IPS DF 4.7 (cell line): ENCODE data around the gene TMSB4X.
"Not testable (repeated sequence)": the region's sequence is repeated elsewhere in the genome, so short reads cannot be mapped to it uniquely, and the experiment has no call there.

Experiments
- DNase-seq: peaks from one replicate; pipeline ENCODE4 v3.0.0-alpha.2; 2013; ENCODE audit warnings: low spot score; ENCODE audit errors: extremely low read depth

The TMSB4X gene

DNA sequence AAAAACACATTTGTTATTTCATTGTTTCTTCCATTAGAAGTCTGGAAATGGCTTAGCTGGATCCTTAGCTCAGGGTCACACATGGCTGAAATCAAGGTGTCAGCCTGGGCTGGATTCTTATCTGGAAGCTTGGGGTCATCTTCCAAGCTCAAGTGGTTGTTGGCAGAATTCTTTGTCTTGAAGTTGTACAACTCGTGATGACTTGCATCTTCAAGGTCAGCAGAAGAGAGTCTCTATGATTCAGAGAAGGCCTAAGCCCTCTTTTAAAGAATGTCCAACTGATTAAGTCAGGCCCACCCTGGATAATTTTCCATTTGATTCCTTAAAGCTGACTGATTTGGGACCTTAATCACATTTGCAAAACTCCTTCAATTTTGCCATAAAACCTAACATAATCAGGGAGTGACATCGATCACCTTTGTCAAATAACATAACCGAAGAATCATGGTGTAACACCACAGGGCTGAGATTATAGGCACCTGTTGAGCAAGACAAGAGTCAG lies 22.1 kb downstream of the TMSB4X start:
- DNase-seq = no peak

DNA sequence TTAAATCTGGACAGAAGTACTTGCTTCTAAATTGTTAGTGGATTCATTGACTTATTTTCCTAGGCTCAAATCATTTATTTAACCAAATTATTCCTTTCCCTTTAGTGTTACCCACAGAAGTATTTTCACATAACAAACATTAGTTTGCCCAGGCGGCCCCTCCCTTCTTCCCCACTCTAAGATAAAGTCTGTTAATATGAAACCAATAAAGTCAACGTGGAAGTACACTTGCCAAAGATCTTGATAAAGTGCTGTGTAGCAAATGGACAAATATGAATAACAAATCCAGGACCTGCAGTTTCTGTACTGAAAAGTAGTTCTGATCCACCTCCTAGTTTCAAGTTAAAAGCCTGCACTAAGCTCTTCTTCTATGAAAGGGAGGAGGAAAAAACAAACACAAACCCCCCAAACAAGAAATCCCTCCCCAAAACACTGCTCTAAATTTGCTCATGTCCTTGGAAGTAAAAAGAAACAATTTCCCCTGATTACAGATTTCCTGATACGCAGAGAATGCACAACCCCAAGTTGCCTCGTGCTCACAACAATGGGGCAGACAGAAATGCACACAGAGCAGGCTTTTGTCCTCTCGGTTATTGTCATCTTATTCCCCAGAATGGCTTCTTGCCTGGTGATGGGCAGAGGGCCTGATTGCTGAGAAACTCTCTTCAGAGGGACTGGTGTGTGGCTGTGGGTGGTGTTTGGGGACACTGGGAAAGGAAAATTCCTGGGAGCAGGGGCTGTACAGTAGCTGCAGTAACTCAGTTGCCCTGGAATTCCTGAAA lies 23.2 kb downstream of the TMSB4X start:
- no peak for DNase-seq

DNA sequence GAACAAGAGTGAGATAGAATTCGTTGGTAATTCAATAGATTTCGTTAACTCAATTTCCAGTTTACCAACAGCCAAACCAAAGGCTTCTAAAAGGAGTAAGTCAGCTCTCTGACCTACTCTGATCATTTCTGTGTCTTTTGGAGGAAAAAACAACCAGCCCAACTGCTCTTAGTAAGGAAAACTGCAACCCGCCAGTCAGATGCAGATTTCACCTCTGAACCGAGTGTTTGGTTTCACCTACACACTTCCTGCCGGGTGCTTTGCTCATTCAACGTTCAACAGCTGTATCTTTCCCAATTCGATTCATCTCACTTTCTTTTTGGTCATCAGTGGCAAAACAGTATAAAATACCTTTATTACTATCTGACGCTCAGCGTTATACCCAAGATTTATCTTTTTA lies 24.5 kb downstream of the TMSB4X start:
- DNase-seq = no peak

DNA sequence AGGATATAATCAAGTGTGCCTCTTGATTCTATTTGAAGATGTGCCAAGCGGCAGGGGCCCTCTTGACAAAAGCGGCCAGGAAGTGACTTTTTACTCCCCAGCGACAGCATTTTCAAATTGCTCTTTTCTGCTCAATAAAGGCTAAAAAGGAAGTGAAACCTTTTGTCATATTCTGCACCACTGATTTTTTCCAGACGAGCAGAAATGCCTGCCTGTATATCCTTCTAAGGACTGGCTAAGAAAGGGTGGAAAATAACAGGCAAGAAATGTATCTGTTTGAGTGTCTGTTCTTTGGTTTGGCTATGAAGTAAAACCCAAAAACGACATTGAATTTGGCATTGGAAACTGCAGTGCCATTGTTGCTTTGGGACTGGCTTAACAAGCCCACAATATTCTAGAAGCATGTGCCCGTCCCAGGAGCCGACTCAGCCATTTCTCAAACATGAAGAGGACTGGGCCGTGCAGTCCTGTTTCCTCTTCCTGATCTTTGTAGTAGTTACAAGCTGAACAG lies 25.4 kb downstream of the TMSB4X start:
- DNase-seq = no peak

DNA sequence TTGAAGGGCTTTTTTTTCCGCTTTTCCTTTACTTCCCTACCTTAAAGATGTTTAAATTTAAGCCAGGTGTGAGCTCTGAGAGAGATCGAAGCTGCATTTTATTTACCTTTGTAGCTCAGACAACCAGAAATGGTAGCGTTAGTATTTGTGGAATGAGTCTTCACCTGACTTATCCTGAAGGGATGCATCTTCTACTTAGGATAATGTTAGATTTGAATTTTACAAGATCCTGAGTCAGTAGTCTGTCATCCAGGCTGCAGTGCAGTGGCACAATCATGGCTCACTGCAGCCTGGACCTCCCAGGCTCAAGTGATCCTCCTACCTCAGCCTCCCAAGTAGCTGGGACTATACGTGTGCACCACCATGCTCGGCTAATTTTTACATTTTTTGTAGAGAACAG lies 26.2 kb downstream of the TMSB4X start:
- no peak for DNase-seq

DNA sequence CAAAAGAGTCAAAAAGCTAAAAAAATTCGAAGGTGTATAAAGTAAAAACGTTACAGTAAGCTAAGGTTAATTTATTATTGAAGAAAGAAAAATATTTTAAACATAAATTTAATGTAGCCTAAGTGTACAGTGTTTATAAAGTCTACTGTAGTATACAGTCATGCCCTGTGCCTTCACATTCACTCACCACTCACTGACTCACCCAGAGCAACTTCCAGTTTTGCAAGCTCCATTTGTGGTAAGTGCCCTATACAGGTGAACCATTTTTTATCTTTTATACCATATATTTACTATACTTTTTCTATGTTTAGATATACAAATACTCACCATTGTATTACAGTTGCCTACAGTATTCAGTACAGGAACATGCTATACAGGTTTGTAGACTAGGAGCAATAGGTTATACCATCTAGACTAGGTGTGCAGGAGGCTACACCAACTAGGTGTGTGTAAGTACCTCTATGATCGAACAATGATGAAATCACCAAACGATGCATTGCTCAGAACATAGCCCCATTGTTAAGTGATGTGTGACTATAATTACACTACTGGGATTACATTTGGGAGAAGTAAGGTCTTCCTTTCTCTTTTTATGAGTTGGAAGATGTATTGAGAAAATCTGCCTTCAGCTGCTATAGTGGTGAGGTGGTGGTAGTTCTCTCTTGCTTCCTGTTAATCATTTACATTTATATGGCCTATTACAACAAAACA lies 27.2 kb downstream of the TMSB4X start:
- DNase-seq = no peak

DNA sequence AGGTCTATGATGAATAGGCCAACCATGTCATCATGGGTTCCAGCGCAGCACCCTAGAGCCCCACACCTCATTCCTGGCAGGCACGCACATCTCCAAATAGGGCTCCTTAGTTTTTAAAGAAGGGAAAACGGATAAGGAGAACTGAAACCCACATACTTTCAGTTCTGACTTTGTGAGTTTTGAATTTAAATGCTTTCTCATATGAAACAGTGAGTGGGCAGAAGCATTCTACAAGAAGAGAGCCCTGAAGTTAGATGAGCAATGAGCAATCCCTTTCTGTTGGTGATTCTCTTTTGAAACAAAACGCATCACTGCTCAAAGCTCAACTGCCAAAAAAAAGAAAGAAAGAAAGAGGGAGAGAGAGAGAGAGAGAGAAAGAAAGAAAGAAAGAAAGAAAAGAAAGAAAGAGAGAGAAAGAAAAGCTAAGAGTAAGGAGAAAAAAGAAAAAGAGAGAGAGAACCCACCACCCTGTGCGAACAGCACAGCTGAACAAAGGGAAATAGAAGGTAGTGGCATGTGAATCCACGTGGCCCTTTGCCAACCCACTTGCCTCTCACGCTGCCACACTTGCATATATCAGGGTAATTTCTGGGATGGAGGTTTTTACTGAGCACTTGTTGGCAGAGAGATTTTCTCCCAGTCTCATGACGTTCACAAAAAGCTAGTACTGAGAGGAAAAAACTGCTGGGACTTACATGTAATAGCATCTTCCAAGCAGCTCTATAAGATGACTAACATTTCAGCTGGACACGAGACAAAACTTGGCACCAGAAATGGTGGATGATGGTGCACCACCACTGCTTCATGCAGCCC lies 31.0 kb downstream of the TMSB4X start:
- DNase-seq = no peak

DNA sequence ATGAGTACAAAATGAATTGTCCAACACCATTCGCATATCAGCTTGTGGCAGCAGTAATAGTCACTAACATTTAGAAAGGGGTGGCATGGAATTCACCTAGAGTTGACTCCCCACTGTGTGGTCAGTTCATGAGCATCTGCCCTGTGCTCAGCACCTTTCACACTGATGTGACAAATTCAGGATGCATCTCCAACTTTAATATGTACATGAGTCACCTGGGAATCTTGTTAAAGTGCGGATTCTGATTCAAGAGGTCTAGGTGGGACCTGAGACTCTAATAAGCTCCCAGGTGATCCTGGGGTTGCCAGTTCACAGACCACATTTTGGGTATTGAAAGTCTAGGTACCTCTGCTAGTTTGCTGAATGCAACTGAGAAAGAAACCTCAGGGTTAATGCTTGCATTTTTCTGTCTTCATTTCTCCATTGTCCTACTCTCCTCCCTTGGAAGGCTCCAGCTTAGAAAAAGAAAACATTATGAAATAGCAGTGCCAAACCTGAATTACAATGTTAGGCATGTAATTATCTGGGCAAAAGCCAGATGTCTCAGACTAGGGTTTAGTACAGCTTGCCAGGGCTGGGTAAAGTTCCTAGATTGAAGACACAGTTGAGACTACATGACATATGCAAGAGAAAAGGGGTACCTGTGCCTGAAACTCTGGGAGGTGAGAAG lies 32.7 kb downstream of the TMSB4X start:
- DNase-seq = no peak

DNA sequence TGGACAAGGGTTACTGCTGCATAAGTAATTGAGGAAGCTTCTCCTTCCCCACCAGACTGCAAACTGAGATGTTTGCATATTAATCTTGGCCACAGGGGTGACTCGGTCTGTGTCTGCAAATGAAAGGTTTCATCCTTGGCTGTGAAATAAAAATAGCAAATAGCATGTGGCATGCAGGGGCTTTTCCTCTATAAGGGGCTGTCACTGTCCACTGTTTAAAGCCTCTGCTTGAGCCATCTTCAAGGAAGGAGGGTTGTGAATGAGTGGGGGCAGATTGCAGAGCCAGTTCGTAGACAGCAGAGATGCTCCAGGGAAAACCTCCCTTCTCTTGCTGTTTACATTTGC lies 33.3 kb downstream of the TMSB4X start:
- no peak for DNase-seq

DNA sequence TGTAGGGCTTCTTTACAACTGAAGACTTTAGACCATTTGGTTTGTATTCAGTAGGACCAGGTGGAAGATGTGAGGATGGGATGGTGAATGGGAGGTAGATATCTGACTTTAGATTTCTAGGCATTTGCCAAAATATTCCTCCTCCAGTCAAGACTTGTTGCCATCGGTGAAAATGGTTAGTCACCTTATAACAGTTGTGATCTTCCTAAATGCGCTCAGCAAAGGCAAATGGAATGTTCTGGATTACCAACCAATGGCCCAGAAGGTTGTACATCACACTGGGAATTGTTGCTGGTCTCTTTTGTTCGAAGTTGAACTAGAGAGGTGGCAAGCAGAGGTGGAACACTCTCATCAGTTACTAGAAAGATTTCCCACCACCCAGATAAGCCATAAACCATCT lies 33.9 kb downstream of the TMSB4X start:
- no peak for DNase-seq

DNA sequence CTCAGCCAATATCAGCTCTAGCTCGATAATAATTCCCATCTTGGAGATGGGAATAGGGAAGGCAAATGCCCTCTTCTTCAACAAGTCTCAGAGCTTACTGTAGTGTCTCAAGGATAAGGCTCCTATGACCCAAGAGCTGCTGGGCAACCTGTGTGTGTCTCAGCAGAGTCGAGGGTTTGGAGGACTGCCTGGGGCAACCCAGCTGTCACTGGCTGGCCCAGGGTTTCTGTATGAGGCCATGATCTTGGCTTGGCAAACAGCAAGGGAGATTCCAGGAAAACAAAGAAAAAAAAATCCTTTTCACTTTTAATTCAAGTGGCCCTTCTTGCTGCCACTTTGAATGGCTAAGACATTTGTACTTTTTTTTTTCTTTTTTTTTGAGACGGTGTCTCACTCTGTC lies 34.4 kb downstream of the TMSB4X start:
- DNase-seq = no peak

DNA sequence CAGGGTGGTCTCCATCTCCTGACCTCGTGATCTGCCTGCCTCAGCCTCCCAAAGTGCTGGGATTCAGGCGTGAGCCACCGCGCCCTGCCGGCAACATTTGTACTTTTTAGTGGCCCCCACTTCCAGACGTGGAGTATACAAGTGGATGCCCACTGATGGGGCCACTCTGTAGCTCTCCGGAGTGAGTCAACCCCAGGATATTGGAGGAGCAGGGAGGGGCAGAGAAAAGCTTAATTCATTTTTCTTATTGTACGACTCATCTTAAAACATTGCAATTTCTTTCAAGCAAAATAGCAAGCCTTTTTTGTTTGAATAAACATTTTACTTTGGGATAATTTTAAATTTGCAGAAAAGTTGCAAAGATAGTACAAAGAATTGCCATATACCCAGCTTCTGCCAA lies 34.9 kb downstream of the TMSB4X start:
- DNase-seq = no peak

DNA sequence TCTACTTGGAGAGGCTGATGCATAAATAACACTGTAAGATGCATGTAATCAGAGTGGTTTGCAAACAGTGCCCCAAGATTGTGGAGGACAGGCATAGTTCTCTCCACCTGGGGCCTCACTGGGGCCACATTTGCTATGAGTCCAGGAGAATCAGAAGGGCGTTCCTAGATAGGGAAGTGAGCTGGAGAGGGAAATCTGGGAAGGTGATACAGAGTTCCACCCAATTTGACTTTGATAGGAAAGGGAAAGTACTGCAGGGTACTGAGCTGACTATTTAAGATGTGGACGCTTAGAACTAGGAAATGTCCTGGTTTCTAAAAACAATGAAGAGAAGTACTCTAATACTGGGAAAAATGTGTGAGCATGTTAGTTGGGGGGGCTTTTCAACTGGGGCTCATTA lies 35.6 kb downstream of the TMSB4X start:
- no peak for DNase-seq

DNA sequence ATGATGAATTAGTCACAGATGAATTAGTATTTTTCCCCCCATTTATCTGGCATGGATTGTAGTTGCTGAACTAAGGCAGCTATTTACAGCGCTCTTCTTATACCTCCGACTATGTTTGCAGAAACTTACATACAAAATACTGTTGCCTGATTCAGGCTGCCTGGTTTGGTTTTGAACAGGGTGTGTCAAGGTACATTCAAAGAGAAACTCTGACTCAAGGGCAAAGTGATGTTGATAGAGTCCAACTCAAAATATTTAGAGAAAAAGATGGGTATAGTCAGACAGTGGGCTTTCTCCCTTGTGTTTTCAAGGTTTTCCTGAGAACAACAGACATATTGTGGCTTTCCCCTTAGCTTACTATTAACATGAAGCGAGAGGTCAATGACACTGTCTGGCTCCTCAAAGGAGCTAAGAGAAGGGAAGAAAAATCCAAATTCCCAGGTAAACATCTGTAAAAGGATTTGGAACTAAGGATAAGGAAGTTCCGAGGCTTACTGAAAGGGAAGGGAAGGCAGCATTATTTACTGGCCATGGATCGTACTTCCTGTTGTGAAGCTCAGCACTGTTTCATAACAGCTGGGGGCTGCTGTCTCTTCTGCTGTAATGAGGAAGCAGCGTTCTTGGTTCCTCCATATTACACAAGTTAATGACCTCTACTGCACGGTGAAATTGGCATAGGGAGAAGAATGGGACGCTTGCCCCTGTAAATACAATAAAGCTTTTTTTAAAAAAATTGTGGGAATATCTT lies 38.6 kb downstream of the TMSB4X start:
- no peak for DNase-seq

DNA sequence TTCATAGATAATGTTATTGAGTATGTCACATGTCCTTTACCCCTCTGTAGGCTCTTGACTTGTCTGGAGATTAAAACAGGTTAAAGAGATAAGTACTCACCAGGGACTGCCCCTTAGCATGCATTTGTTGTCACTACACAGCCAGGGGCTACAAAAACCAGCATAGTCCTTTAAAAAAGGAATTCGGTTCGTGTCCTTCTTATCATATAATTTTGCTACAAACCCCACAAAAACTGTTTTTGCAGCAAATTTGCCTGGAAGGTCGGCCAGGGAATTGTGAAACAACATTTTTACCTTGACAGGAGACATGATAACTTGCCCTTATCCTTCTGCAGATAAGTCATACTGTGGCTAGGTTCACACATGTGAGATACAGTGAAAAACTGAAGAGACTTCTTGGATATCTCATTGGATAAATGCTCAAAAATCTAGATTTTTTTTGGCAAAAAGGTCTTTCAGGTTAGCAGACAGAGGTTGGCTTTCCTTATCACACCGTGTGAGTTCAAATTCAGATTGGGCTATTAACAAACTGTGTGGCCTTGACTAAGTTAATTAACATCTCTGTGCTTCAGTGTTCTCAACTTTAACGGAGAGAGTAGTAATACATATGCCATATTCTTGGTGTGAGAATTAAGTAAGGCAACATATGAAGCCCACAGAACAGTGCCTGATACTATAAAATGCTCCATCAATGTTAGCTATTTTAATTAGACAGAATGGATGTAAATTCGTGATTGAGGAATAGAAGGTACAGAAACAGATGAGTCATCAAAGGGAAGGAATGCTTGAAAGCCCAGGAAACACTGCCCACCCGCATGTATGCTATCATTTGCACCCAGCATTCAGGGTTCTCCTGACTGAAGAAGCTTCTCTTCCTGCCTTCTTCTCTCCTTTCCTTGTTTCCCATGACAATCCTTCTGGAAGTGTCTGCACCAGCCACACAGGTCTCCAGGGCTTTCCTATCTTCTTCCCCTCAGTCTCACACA lies 39.5 kb downstream of the TMSB4X start:
- DNase-seq = no peak

DNA sequence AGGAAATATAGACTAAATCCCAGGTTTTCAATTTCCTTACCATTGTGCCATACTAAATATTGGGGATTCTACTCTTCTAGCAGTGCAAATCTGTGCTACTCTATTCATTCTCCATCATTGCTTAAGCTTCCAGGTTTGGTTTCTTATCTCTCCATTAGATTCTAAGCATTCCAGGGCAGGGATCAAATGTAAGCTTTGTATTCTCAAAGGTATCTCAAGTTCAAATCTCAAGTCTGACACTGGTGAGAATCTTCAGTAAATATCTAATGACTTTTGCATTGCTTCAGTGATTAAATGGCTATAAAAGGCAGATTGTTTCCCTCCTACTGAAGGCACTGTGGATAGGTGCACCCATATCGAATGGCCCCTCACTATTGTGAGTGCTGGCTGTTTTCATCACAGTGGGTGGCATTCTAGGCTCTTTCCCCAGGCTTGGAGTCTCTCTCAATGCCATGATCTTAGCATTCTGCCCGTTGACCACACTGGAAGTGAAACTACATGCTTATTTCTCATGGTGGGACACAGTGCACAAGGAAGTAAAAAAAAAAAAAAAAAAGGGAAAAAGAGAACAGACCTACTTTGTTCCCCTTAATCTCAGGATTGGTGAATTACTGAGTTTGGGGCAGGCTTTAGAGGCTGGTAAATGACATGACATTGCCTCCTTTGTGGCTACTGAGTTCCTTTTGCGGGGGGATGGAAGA lies 40.8 kb downstream of the TMSB4X start:
- no peak for DNase-seq

DNA sequence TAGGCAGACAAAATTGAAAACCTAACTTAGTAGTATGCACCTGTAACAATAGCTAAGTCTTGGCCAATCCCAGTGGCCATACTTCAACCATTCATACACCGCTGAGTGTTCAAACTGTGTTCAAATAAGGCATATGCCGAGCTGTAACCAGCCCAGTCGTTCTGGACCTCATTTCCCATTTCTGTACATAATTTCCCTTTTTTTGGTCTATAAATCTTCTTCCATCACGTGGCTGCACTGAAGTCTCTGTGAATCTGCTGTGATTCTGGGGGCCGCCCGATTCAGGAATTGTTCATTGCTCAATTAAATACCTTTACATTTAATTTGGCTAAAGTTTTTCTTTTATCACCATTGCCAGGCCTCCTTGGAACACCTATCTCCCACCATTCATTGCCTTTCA lies 41.8 kb downstream of the TMSB4X start:
- DNase-seq = not testable (repeated sequence)

DNA sequence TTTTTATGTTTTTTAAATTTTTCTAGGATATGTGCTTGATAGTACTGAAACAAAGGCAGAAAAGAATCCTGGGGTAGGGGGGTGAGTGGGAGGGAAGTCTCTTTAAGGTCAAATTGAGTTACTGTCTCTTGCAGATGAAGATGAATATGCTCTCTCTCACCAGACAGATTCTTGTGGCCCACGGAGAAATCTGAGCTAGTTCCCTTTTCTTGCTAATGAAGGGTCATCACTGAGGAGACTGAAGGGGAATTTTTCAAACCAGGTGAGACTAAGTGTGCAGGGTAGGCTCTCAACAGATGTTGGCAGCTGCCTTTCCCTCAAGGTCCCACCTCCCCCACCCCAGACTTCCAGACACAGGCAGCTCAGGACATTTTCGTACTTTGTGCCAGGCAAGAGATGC lies 48.0 kb downstream of the TMSB4X start:
- DNase-seq = no peak

DNA sequence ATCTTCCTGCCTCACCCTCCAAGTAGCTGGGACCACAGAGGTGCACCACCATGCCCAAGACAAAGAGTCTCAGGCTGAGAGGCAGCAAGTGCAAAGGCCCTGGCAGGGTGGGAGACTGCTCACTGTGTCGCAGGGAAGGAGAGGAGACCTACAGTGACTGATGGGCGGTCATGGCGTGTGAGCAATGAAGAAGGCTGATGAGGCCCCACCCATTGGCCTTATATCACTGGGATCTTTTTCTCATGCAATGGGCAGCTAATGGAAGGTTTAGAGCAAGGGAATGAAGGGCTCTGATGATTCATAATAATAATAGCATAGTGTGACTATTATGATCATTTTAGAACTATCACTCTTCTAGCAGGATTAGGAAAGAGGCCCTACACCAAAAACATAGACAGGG lies 48.7 kb downstream of the TMSB4X start:
- DNase-seq = no peak
